Erythroblast (primary cell): ENCODE results near the gene YLPM1.
"Not testable (repeated sequence)": the region's sequence is repeated elsewhere in the genome, so short reads cannot be mapped to it uniquely, and the experiment has no call there.

ENCODE experiments used
- DNase-seq, 2 experiments: peaks; one replicate each; lab custom pipeline; 2025; lab: John Stamatoyannopoulos, UW
- GATA1 ChIP-seq: IDR thresholded peaks from 2 replicates; pipeline ENCODE4 v1.6.1; 2011; ENCODE audit warnings: low read depth, mild to moderate bottlenecking, control low read depth, low read length, moderate library complexity
- POLR2A ChIP-seq: IDR thresholded peaks from 2 replicates; pipeline ENCODE4 v1.6.1; 2011; ENCODE audit warnings: mild to moderate bottlenecking, low read length

Gene YLPM1

GRCh38 chr14:74762917-74763802 is at the start of gene YLPM1:
Gene YLPM1 (plus strand): TSS chr14:74763316. CDS start chr14:74763490, 174 bp downstream.
- DNase-seq, result peak; percentile 98
- TF ChIP-seq GATA1 (no peak), POLR2A (peak; percentile 95)

- TF ChIP-seq POLR2A (peak; percentile 20), GATA1 (no peak)
- no peak for DNase-seq
Observed at GRCh38 chr14:74713395-74713735, 49.8 kb upstream of the YLPM1 start.

- TF ChIP-seq POLR2A (no peak), GATA1 (no peak)
- DNase-seq, result no peak
Observed at GRCh38 chr14:74720526-74720925, 42.6 kb upstream of the YLPM1 start.

GRCh38 chr14:74723134-74723533 is 40.0 kb upstream of the YLPM1 start:
- no peak for TF ChIP-seq POLR2A
- TF ChIP-seq GATA1, result no peak
- DNase-seq, result no peak

- TF ChIP-seq POLR2A (no peak), GATA1 (no peak)
- DNase-seq, result no peak
Observed at GRCh38 chr14:74732387-74732786, 30.7 kb upstream of the YLPM1 start.

GRCh38 chr14:74733221-74733620 is 29.9 kb upstream of the YLPM1 start:
- peak; percentile 12 to 21 for DNase-seq
- TF ChIP-seq POLR2A (no peak), GATA1 (no peak)

- DNase-seq, result peak in 1 of 2 experiments; percentile 30
- no peak for TF ChIP-seq GATA1
- TF ChIP-seq POLR2A, result no peak
Observed at GRCh38 chr14:74735125-74735524, 28.0 kb upstream of the YLPM1 start.

GRCh38 chr14:74737753-74738325 is 25.3 kb upstream of the YLPM1 start:
- no peak for DNase-seq
- TF ChIP-seq POLR2A (no peak), GATA1 (no peak)

GRCh38 chr14:74739293-74740030 is 23.7 kb upstream of the YLPM1 start:
- DNase-seq, result no peak
- TF ChIP-seq POLR2A, result no peak
- no peak for TF ChIP-seq GATA1

GRCh38 chr14:74747237-74747636 is 15.9 kb upstream of the YLPM1 start:
- no peak for DNase-seq
- TF ChIP-seq GATA1, result no peak
- no peak for TF ChIP-seq POLR2A

- TF ChIP-seq GATA1 (no peak), POLR2A (no peak)
Observed at GRCh38 chr14:74754157-74754556, 9.0 kb upstream of the YLPM1 start.

GRCh38 chr14:74754899-74755298 is 8.2 kb upstream of the YLPM1 start:
- DNase-seq, result no peak
- no peak for TF ChIP-seq POLR2A
- TF ChIP-seq GATA1, result no peak

More at GRCh38 chr14:74754157-74754556, 9.0 kb upstream of the YLPM1 start:
- no peak for DNase-seq

- no peak for DNase-seq
- TF ChIP-seq GATA1 (no peak), POLR2A (no peak)
Observed at GRCh38 chr14:74756326-74756725, 6.8 kb upstream of the YLPM1 start.

- DNase-seq, result not testable (repeated sequence)
Observed at GRCh38 chr14:74758505-74758904, 4.6 kb upstream of the YLPM1 start.
